Right atrium auricular region (tissue), 2 donors: ENCODE results near the gene TACC3. TPM values are rescaled to one million over a fixed set of nuclear protein-coding genes. Genes with fewer than 3 reads are reported as not detected.

ENCODE experiments used
- DNase-seq: peaks from one replicate; pipeline ENCODE4 v3.0.0-alpha.2; 2019; ENCODE audit warnings: low spot score
- H3K27ac ChIP-seq, 2 donors: fragments of 200-600 bp; sonication (generic); 1 replicate in 1 of 2; 2 replicates in 1 of 2; pipeline ENCODE4 v1.5.1; 2016 to 2019
- H3K27me3 ChIP-seq, 2 donors: fragments of 200-600 bp; sonication (generic); one replicate each; pipeline versions ENCODE4 v1.5.1 to v1.6.0; 2017 to 2019
- H3K36me3 ChIP-seq: fragments of 200-600 bp; sonication (generic); one replicate; pipeline ENCODE4 v1.5.1; 2016
- H3K4me1 ChIP-seq, 2 donors: fragments of 200-600 bp; sonication (generic); one replicate each; pipeline versions ENCODE4 v1.5.1 to v1.6.0; 2017 to 2019
- H3K4me3 ChIP-seq, 2 donors: fragments of 200-600 bp; sonication (generic); 1 replicate in 1 of 2; 2 replicates in 1 of 2; pipeline ENCODE4 v1.5.1; 2017 to 2019; ENCODE audit warnings: mild to moderate bottlenecking in 1 of 2, moderate library complexity in 1 of 2
- H3K9me3 ChIP-seq, 2 donors: fragments of 200-600 bp; sonication (generic); one replicate each; pipeline ENCODE4 v1.5.1; 2019
- CTCF ChIP-seq, 2 donors: fragments of 200-600 bp; sonication (generic); IDR thresholded peaks; one replicate each; pipeline ENCODE4 v1.5.1; 2019; ENCODE audit warnings: antibody characterized with exemption in 2 of 2
- total RNA-seq, 2 donors: library from RNA; depleted of rRNA; stranded (reverse); fragments of >200 nt; gene quantifications; one replicate each; pipeline ENCODE4 v1.1.0, GENCODE V29; 2016

Gene TACC3
- total RNA-seq, 2 donors from 2014 or later, result 3.7 to 5.3 TPM

GRCh38 chr4:1787411-1788077 lies 66.2 kb downstream of the TACC3 start:
- Histone ChIP-seq H3K9me3 (no peaks in the 10 kb centered on the region), H3K4me1 (peaks cover 0 to 10% of the 10 kb centered on the region in 2 donors), H3K27me3 (no peaks in the 10 kb centered on the region), H3K4me3 (no peak overlapping the region), H3K36me3 (no peaks in the 10 kb centered on the region), H3K27ac (no peak overlapping the region)
- no peak for TF ChIP-seq CTCF (IDR thresholded peaks at IDR 0.05)
- no peak for DNase-seq

DNA sequence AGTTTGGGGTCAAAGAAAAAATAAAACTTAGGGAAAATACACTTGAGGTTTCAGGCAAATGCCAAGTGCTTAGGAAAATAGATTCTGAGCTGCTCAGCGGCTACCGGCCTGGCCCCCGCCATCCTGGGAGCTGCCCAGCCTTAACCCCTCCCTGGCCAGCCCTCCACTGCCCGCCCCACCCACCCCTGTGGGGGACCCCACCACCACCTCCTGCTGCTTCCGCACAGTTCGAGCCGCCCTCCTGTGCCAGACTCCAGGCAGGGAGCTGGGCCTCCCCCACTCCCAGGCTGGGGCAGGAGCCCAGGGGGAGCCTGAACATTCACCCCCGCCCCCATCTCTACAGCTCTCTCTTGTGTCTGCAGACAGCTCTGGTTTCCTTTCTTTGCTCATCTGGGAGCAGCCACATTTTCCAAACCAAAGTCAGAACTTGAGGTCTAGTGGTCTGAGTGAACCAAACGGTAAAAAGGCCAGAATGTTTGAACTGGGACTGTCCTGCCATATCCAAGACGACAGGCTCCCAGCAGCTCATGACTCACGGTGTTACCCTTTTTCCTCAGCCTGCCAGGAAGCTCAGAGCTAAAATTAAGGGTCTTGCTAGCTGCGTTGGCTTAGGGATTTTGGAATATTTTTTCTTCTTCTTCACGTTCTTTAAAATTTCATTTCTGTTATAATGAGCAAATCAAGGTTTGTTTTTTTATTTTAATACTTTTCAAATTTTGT lies 67.1 kb downstream of the TACC3 start:
- no peaks in the 10 kb centered on the region for H3K36me3 ChIP-seq
- H3K27me3 ChIP-seq, result no peaks in the 10 kb centered on the region
- H3K4me1 ChIP-seq, result peaks cover 0 to 13% of the 10 kb centered on the region in 2 donors
- no peak for DNase-seq
- H3K27ac ChIP-seq, result no peak overlapping the region
- no peaks in the 10 kb centered on the region for H3K9me3 ChIP-seq
- no peak for TF ChIP-seq CTCF (IDR thresholded peaks at IDR 0.05)
- H3K4me3 ChIP-seq, result no peak overlapping the region

GRCh38 chr4:1789552-1789951 lies 68.2 kb downstream of the TACC3 start:
- peaks cover 0 to 5% of the 10 kb centered on the region in 2 donors for H3K27me3 ChIP-seq
- H3K9me3 ChIP-seq, result no peaks in the 10 kb centered on the region
- H3K4me1 ChIP-seq, result peaks cover 0 to 21% of the 10 kb centered on the region in 2 donors
- no peaks in the 10 kb centered on the region for H3K36me3 ChIP-seq
- H3K4me3 ChIP-seq, result no peak overlapping the region
- no peak overlapping the region for H3K27ac ChIP-seq
- DNase-seq, result no peak
- TF ChIP-seq CTCF (IDR thresholded peaks at IDR 0.05), result no peak

DNA sequence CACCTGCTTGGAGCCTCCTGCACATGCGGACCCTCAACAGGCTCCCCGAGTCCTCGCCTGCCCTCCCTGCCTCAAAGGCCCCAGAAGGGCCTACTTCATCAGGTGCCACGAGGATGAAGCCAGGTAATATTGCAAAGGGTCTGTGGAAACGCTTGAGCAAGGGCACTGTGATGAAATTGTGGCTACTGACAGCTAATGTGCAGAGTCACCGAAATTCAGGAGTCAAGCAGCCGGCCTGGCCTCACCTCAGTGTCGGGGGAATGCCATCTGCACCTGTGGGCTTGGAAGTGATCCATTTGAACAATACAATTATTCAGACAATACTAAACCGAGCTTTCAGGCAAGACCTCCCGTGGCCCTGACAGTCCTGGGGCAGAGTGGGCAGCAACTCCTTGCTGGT lies 68.7 kb downstream of the TACC3 start:
- no peak overlapping the region for H3K27ac ChIP-seq
- no peak for DNase-seq
- no peak overlapping the region for H3K4me3 ChIP-seq
- no peaks in the 10 kb centered on the region for H3K9me3 ChIP-seq
- no peaks in the 10 kb centered on the region for H3K36me3 ChIP-seq
- TF ChIP-seq CTCF (IDR thresholded peaks at IDR 0.05), result no peak
- peaks cover 0 to 21% of the 10 kb centered on the region in 2 donors for H3K4me1 ChIP-seq
- H3K27me3 ChIP-seq, result peaks cover 0 to 9% of the 10 kb centered on the region in 2 donors

DNA sequence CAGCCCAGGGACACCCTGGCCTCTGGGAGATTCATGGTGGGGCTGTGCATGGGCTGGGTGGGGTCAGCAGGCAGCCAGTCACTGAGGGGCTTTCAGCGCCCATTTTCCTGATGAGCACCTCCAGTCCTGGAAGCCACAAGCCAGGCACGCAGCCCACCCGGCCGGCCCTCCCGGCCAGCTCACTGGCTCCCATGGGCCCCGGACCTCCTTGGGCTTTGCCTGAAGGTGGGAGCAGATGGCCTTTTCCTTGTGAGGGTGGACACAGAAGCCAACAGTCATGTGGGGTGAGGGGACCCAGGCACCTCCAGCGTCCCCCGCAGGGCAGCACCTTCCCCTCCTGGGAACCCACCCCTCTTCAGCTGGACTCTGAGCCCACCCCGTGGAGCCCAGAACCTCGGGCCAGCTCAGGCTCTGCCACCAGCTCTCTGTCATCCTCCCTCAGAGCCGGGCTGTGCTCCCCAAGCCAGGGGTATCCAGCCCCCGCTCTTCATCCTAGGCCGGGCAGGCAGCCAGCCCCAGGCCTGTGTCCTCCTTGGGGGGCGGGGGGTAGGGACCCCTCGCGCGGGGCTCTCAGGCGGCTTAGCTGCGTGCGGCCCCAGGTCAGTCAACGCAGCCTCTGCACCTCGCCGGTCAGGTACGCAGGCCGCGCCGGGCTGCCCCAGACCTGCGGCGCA lies 71.0 kb downstream of the TACC3 start:
- H3K36me3 ChIP-seq, result no peaks in the 10 kb centered on the region
- peaks cover 0 to 24% of the 10 kb centered on the region in 2 donors for H3K27me3 ChIP-seq
- H3K4me3 ChIP-seq, result peak overlapping the region in 1 of 2 donors; percentile 37
- no peak for TF ChIP-seq CTCF (IDR thresholded peaks at IDR 0.05)
- DNase-seq, result no peak
- peaks cover 0 to 23% of the 10 kb centered on the region in 2 donors for H3K4me1 ChIP-seq
- no peak overlapping the region for H3K27ac ChIP-seq
- H3K9me3 ChIP-seq, result no peaks in the 10 kb centered on the region
